Neuron (in vitro differentiated cells): ENCODE data around the gene METRN.
A peak's percentile ranks its signal among the peaks of the same experiment; 100 is the strongest.

Source experiments
- H2AFZ ChIP-seq: one replicate; pipeline ENCODE4 v1.6.1; 2013; ENCODE audit warnings: low read depth, mild to moderate bottlenecking, inconsistent platforms, low read length, moderate library complexity
- H3K27me3 ChIP-seq: one replicate; pipeline ENCODE4 v1.6.1; 2013; ENCODE audit warnings: low read length; ENCODE audit not compliant: insufficient read depth
- H3K36me3 ChIP-seq: one replicate; pipeline ENCODE4 v1.6.1; 2013; ENCODE audit warnings: low read length; ENCODE audit not compliant: insufficient read depth
- H3K4me1 ChIP-seq: one replicate; pipeline ENCODE4 v1.6.1; 2013; ENCODE audit warnings: low read length; ENCODE audit not compliant: insufficient read depth
- H3K4me3 ChIP-seq: 2 replicates; pipeline ENCODE4 v1.5.1; 2013; ENCODE audit warnings: mild to moderate bottlenecking, low read length, moderate library complexity
- H3K9me3 ChIP-seq: one replicate; pipeline ENCODE4 v1.6.1; 2013; ENCODE audit warnings: low read length

Gene METRN

GRCh38 chr16:714558-715476 is at the start of gene METRN:
TSS of gene METRN (plus strand) at chr16:715118. CDS start at chr16:715290, 172 bp downstream.
- H3K27me3 ChIP-seq = no peaks in the 10 kb centered on the region
- no peak within 1 kb of the TSS for H2AFZ ChIP-seq
- H3K36me3 ChIP-seq = peaks cover 13% of the 10 kb centered on the region
- peak within 1 kb of the TSS; percentile 76 for H3K4me3 ChIP-seq
- H3K4me1 ChIP-seq = peaks cover 63% of the 10 kb centered on the region
- H3K9me3 ChIP-seq = no peaks in the 10 kb centered on the region

GRCh38 chr16:666572-666971 is 48.3 kb upstream of the METRN start:
- no peak overlapping the region for H2AFZ ChIP-seq

GRCh38 chr16:667113-667779 is 47.7 kb upstream of the METRN start:
- H3K9me3 ChIP-seq = no peaks in the 10 kb centered on the region
- peaks cover 31% of the 10 kb centered on the region for H3K36me3 ChIP-seq
- peaks cover 11% of the 10 kb centered on the region for H3K4me1 ChIP-seq
- H2AFZ ChIP-seq = peak overlapping the region; percentile 31
- H3K4me3 ChIP-seq = no peak overlapping the region
- H3K27me3 ChIP-seq = no peaks in the 10 kb centered on the region

More at GRCh38 chr16:666572-666971, 48.3 kb upstream of the METRN start:
- H3K36me3 ChIP-seq = peaks cover 30% of the 10 kb centered on the region
- H3K4me1 ChIP-seq = peaks cover 11% of the 10 kb centered on the region
- no peak overlapping the region for H3K4me3 ChIP-seq
- H3K27me3 ChIP-seq = no peaks in the 10 kb centered on the region
- H3K9me3 ChIP-seq = no peaks in the 10 kb centered on the region

GRCh38 chr16:667780-668518 is 47.0 kb upstream of the METRN start, which contains the start of gene RHOT2:
TSS of gene RHOT2 (plus strand) at chr16:668132. CDS start at chr16:668200, 68 bp downstream.
- Histone ChIP-seq H3K4me3 (peak within 1 kb of the TSS; percentile 92), H3K36me3 (peaks cover 38% of the 10 kb centered on the region), H3K4me1 (peaks cover 11% of the 10 kb centered on the region), H3K27me3 (no peaks in the 10 kb centered on the region), H3K9me3 (no peaks in the 10 kb centered on the region), H2AFZ (peak within 1 kb of the TSS; percentile 31)

- H3K4me1 ChIP-seq = peaks cover 11% of the 10 kb centered on the region
Observed at GRCh38 chr16:668519-669171, 46.3 kb upstream of the METRN start.

GRCh38 chr16:669666-670065 is 45.3 kb upstream of the METRN start:
- Histone ChIP-seq H3K4me3 (no peak overlapping the region), H3K36me3 (peaks cover 52% of the 10 kb centered on the region), H2AFZ (no peak overlapping the region), H3K9me3 (no peaks in the 10 kb centered on the region), H3K4me1 (peaks cover 11% of the 10 kb centered on the region), H3K27me3 (no peaks in the 10 kb centered on the region)

More at GRCh38 chr16:668519-669171, 46.3 kb upstream of the METRN start:
- H3K9me3 ChIP-seq = no peaks in the 10 kb centered on the region
- no peaks in the 10 kb centered on the region for H3K27me3 ChIP-seq
- H3K4me3 ChIP-seq = peak overlapping the region; percentile 92
- peaks cover 44% of the 10 kb centered on the region for H3K36me3 ChIP-seq
- H2AFZ ChIP-seq = no peak overlapping the region

GRCh38 chr16:670485-671352 is 44.2 kb upstream of the METRN start:
- Histone ChIP-seq H2AFZ (no peak overlapping the region), H3K36me3 (peaks cover 52% of the 10 kb centered on the region), H3K27me3 (no peaks in the 10 kb centered on the region), H3K4me1 (peaks cover 11% of the 10 kb centered on the region), H3K4me3 (no peak overlapping the region), H3K9me3 (no peaks in the 10 kb centered on the region)

GRCh38 chr16:671353-672131 is 43.4 kb upstream of the METRN start:
- no peak overlapping the region for H2AFZ ChIP-seq
- no peaks in the 10 kb centered on the region for H3K27me3 ChIP-seq
- H3K4me1 ChIP-seq = peaks cover 11% of the 10 kb centered on the region
- peaks cover 52% of the 10 kb centered on the region for H3K36me3 ChIP-seq
- H3K4me3 ChIP-seq = no peak overlapping the region
- H3K9me3 ChIP-seq = no peaks in the 10 kb centered on the region

GRCh38 chr16:672371-672770 is 42.5 kb upstream of the METRN start:
- Histone ChIP-seq H3K36me3 (peaks cover 52% of the 10 kb centered on the region), H2AFZ (no peak overlapping the region), H3K4me3 (no peak overlapping the region), H3K27me3 (no peaks in the 10 kb centered on the region), H3K9me3 (no peaks in the 10 kb centered on the region), H3K4me1 (peaks cover 10% of the 10 kb centered on the region)

- Histone ChIP-seq H2AFZ (no peak overlapping the region), H3K27me3 (no peaks in the 10 kb centered on the region), H3K36me3 (peaks cover 52% of the 10 kb centered on the region), H3K4me1 (peaks cover 8% of the 10 kb centered on the region), H3K9me3 (no peaks in the 10 kb centered on the region), H3K4me3 (no peak overlapping the region)
Observed at GRCh38 chr16:672851-673250, 42.1 kb upstream of the METRN start.

- Histone ChIP-seq H3K4me1 (peaks cover 8% of the 10 kb centered on the region), H3K27me3 (no peaks in the 10 kb centered on the region), H3K36me3 (peaks cover 52% of the 10 kb centered on the region), H2AFZ (no peak overlapping the region), H3K9me3 (no peaks in the 10 kb centered on the region), H3K4me3 (no peak overlapping the region)
Observed at GRCh38 chr16:673399-673991, 41.4 kb upstream of the METRN start.
